RWPE2 (cell line): ENCODE data around the gene COPZ2.

Experiments used
- ATAC-seq: fragments of 200-7000 bp; cut with Tn5 transposase; 3 replicates; pipeline ENCODE4 v1.9.1; 2021; ENCODE audit warnings: low read depth
- DNase-seq: peaks from one replicate; pipeline ENCODE4 v3.0.0-alpha.2; 2020; ENCODE audit warnings: low spot score
- H3K27ac ChIP-seq: fragments of 450-650 bp; 2 replicates; pipeline ENCODE4 v1.5.1; 2017; ENCODE audit warnings: mild to moderate bottlenecking; ENCODE audit not compliant: poor library complexity, severe bottlenecking
- H3K27me3 ChIP-seq: fragments of 250-450 bp; sonication (Bioruptor Pico); 2 replicates; pipeline ENCODE4 v1.5.1; 2021; ENCODE audit warnings: mild to moderate bottlenecking, moderate library complexity; ENCODE audit not compliant: insufficient read depth, poor library complexity, severe bottlenecking
- H3K36me3 ChIP-seq: fragments of 250-450 bp; sonication (Bioruptor Pico); 2 replicates; pipeline ENCODE4 v1.5.1; 2020; ENCODE audit warnings: low read depth, mild to moderate bottlenecking, moderate library complexity
- H3K4me1 ChIP-seq: fragments of 250-450 bp; sonication (Bioruptor Pico); 2 replicates; pipeline ENCODE4 v1.5.1; 2021; ENCODE audit warnings: mild to moderate bottlenecking, moderate library complexity; ENCODE audit not compliant: insufficient read depth, poor library complexity, severe bottlenecking
- H3K4me3 ChIP-seq: fragments of 250-450 bp; sonication (Bioruptor Pico); 2 replicates; pipeline ENCODE4 v1.5.1; 2021; ENCODE audit warnings: mild to moderate bottlenecking, moderate library complexity; ENCODE audit not compliant: severe bottlenecking
- H3K9me3 ChIP-seq: fragments of 250-450 bp; sonication (Bioruptor Pico); 2 replicates; pipeline ENCODE4 v1.5.1; 2021; ENCODE audit warnings: mild to moderate bottlenecking, moderate library complexity; ENCODE audit not compliant: severe bottlenecking
- TF ChIP-seq, protein P1 (sequence below): fragments of 450-650 bp; IDR thresholded peaks from one replicate; pipeline ENCODE4 v1.5.1; 2017; ENCODE audit warnings: mild to moderate bottlenecking, moderate library complexity; ENCODE audit not compliant: poor library complexity, severe bottlenecking

Gene COPZ2

DNA sequence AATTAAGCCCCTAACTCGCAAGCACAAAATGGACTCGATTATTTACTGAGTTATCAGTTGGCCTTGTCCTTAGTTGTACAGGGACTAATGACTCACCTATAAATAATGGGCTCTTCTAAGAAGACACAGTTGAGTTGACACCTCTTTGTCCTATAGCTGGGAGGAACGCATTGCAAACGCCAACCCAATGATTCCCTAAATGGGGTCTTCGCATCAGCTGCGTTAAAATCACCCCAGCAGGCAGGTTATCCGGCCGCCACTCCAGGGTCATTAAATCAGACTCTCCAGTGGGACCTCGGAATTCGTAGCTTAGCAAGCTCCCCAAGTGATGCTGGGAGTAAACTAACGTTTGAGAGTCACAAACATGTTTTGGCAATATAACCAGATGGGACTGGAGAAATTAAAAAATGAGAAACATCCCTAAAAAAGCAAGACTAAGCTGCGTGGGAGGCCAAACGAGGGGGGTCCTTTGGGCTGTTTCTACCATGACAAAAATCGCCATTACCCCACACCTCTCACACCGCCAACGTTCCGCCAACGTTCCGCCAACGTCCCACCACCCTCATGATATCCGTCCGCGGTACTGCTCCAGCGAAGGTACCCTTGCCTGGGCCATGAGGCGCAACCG, 9.6 kb upstream of the COPZ2 start:
- H3K27ac ChIP-seq, result peak overlapping the region; percentile 76
- TF ChIP-seq, protein P1, sequence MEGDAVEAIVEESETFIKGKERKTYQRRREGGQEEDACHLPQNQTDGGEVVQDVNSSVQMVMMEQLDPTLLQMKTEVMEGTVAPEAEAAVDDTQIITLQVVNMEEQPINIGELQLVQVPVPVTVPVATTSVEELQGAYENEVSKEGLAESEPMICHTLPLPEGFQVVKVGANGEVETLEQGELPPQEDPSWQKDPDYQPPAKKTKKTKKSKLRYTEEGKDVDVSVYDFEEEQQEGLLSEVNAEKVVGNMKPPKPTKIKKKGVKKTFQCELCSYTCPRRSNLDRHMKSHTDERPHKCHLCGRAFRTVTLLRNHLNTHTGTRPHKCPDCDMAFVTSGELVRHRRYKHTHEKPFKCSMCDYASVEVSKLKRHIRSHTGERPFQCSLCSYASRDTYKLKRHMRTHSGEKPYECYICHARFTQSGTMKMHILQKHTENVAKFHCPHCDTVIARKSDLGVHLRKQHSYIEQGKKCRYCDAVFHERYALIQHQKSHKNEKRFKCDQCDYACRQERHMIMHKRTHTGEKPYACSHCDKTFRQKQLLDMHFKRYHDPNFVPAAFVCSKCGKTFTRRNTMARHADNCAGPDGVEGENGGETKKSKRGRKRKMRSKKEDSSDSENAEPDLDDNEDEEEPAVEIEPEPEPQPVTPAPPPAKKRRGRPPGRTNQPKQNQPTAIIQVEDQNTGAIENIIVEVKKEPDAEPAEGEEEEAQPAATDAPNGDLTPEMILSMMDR, result no peak
- no peaks in the 10 kb centered on the region for H3K9me3 ChIP-seq
- ATAC-seq (no peak), DNase-seq (no peak)
- no peaks in the 10 kb centered on the region for H3K27me3 ChIP-seq
- H3K36me3 ChIP-seq, result peaks cover 27% of the 10 kb centered on the region
- peak overlapping the region; percentile 80 for H3K4me3 ChIP-seq
- peaks cover 46% of the 10 kb centered on the region for H3K4me1 ChIP-seq

DNA sequence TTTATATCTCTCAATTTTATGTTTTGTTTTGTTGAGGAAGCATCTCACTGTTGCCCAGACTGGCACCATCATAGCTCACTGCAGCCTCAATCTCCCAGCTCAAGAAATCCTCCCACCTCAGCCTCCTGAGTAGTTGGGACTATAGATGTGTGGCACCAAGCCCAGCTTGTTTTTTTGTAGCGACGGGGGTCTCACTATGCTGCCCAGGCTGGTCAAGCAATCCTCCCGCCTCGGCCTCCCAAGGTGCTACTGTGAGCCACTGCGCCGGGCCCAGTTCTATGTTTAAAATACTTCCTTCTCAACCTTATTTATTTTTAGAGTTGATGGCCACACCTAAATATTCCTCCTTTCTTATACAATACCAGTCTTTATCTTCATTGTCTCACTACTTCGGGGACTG, 8.7 kb upstream of the COPZ2 start:
- TF ChIP-seq, protein P1, result no peak
- DNase-seq (no peak), ATAC-seq (no peak)
- H3K27me3 ChIP-seq, result no peaks in the 10 kb centered on the region
- peak overlapping the region; percentile 76 for H3K27ac ChIP-seq
- H3K4me1 ChIP-seq, result peaks cover 38% of the 10 kb centered on the region
- no peaks in the 10 kb centered on the region for H3K9me3 ChIP-seq
- peaks cover 18% of the 10 kb centered on the region for H3K36me3 ChIP-seq
- no peak overlapping the region for H3K4me3 ChIP-seq

DNA sequence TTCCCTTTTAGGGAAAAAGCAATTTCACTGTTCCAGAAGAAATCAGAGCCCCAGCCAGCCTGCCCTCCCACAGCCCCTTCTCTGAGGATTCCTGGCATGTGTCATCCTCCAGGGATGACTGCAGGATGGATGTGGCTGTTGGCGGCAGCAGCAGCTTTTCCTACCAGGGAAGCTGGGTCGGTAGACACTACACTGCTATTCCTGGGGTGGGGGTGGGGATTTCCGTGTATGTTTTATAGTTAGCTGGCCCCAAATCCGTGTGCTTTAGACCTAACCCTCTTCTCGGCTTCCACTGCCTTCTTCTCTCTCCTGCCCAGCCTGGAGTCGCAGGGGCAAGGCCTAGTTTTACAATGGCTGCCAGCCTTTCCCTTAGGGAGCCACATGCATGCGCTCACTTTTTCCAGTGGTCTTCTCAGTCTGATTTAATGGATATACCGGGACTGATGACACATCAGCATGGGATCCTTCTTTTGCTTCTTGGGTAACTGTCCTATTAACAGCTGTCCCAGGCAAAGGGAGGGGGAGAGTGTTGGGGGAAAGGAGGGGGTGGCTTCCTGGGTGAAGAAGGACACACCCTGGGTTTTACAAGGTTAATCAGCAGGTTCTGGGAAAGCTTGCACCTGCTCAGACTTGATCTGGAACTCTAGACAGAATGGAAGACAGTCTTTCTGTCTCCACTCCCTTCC, 7.9 kb upstream of the COPZ2 start:
- no peak overlapping the region for H3K4me3 ChIP-seq
- H3K27ac ChIP-seq, result peak overlapping the region; percentile 76
- H3K9me3 ChIP-seq, result no peaks in the 10 kb centered on the region
- peak; percentile 28 for ATAC-seq
- H3K36me3 ChIP-seq, result peaks cover 10% of the 10 kb centered on the region; the same call in 1 of the 2 replicates
- DNase-seq, result no peak
- no peaks in the 10 kb centered on the region for H3K27me3 ChIP-seq
- TF ChIP-seq, protein P1, result no peak
- peaks cover 30% of the 10 kb centered on the region for H3K4me1 ChIP-seq

DNA sequence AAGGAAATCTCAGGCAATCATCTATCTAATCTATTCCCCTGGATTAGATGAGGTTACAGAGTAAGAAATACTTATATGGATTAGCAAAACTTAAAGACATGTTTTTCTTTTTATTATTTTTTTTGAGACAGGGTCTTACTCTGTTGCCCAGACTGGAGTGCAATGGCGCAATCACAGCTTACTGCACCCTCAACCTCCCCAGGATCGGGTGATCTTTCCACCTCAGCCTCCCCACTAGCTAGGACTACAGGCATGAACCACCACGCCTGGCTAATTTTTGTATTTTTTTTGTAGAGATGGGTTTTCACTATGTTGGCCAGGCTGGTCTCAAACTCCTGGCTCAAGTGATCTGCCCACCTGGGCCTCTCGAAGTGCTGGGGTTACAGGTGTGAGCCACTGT, 7.3 kb upstream of the COPZ2 start:
- Histone ChIP-seq H3K4me3 (no peak overlapping the region), H3K27me3 (no peaks in the 10 kb centered on the region), H3K9me3 (no peaks in the 10 kb centered on the region), H3K4me1 (peaks cover 24% of the 10 kb centered on the region), H3K27ac (peak overlapping the region; percentile 76), H3K36me3 (0 out of 2 replicates have a peak, but pooled peaks cover 8% of the 10 kb centered on the region)
- no peak for ATAC-seq
- TF ChIP-seq, protein P1, result no peak
- no peak for DNase-seq

DNA sequence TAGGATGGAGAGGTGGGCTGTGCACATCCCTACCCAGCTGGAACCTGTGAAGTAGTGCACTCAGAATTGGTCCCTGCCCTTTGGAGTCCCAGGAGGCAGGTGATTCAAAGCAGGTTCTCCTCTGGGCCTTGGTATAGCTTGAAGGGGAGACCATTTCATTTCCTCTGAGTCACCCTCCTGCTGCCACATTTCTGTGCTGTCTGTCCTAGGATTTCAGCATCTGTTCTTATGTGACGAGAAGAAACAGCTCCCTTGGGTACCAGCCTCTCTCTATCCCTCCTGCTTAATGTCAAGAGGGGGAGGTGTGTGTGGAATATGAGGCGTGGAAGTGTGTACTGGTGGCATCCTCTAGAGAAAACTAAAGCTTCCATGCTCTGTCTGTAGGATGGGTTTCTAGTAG, 5.6 kb upstream of the COPZ2 start:
- DNase-seq (no peak), ATAC-seq (no peak)
- TF ChIP-seq, protein P1, result no peak
- Histone ChIP-seq H3K27me3 (no peaks in the 10 kb centered on the region), H3K27ac (no peak overlapping the region), H3K4me1 (peaks cover 23% of the 10 kb centered on the region), H3K9me3 (no peaks in the 10 kb centered on the region), H3K36me3 (0 out of 2 replicates have a peak, but pooled peaks cover 8% of the 10 kb centered on the region), H3K4me3 (no peak overlapping the region)
